OCI-LY1 (cell line): ENCODE measurements around the gene ZNF384.

Source experiments
- H2AFZ ChIP-seq: fragments of 200-600 bp; sonication (generic), shearing (Covaris generic); 2 replicates; pipeline ENCODE4 v1.6.0; 2014; ENCODE audit warnings: antibody characterized with exemption, mild to moderate bottlenecking, low read length
- H3F3A ChIP-seq: fragments of 200-600 bp; sonication (generic), shearing (Covaris generic); 2 replicates; pipeline ENCODE4 v1.6.0; 2014; ENCODE audit warnings: mild to moderate bottlenecking, antibody characterized with exemption, low read length, moderate library complexity; ENCODE audit not compliant: insufficient read depth
- H3K27ac ChIP-seq: fragments of 200-600 bp; sonication (generic); 2 replicates; pipeline ENCODE4 v1.5.1; 2014; ENCODE audit warnings: low read length, mixed run types, mild to moderate bottlenecking, low read depth; ENCODE audit not compliant: poor library complexity, severe bottlenecking
- H3K27me3 ChIP-seq: fragments of 200-600 bp; sonication (generic); 2 replicates; pipeline ENCODE4 v1.6.0; 2014; ENCODE audit warnings: antibody characterized with exemption, mild to moderate bottlenecking, low read length, moderate library complexity; ENCODE audit not compliant: insufficient read depth
- H3K36me3 ChIP-seq: fragments of 200-600 bp; sonication (generic); 2 replicates; pipeline ENCODE4 v1.6.1; 2014; ENCODE audit warnings: mild to moderate bottlenecking, antibody characterized with exemption, low read length, moderate library complexity, mixed read lengths; ENCODE audit not compliant: insufficient read depth
- H3K4me1 ChIP-seq: fragments of 200-600 bp; sonication (generic); 2 replicates; pipeline ENCODE4 v1.5.1; 2014; ENCODE audit warnings: mild to moderate bottlenecking, low read length, moderate library complexity; ENCODE audit not compliant: insufficient read depth, severe bottlenecking
- H3K4me2 ChIP-seq: fragments of 200-600 bp; sonication (generic), shearing (Covaris generic); 2 replicates; pipeline ENCODE4 v1.6.1; 2014; ENCODE audit warnings: low read length
- H3K4me3 ChIP-seq: fragments of 200-600 bp; sonication (generic); 2 replicates; pipeline ENCODE4 v1.5.1; 2014; ENCODE audit warnings: low read length, low read depth, mild to moderate bottlenecking, mixed read lengths; ENCODE audit not compliant: poor library complexity, severe bottlenecking
- H3K79me2 ChIP-seq: fragments of 200-600 bp; shearing (Covaris generic); 2 replicates; pipeline ENCODE4 v1.6.1; 2016; ENCODE audit warnings: mixed run types, low read length, mixed read lengths; ENCODE audit not compliant: insufficient read depth
- H3K9ac ChIP-seq: fragments of 200-600 bp; sonication (generic), shearing (Covaris generic); 2 replicates; pipeline ENCODE4 v1.6.1; 2014; ENCODE audit warnings: mild to moderate bottlenecking, low read length, mixed read lengths
- H3K9me2 ChIP-seq: fragments of 200-600 bp; sonication (generic), shearing (Covaris generic); 2 replicates; pipeline ENCODE4 v1.6.1; 2014; ENCODE audit warnings: low read depth, mild to moderate bottlenecking, low read length, mixed read lengths
- H3K9me3 ChIP-seq: fragments of 200-600 bp; shearing (Covaris generic); 2 replicates; pipeline ENCODE4 v1.6.1; 2014; ENCODE audit warnings: low read length, mixed read lengths
- H4K20me1 ChIP-seq: fragments of 200-600 bp; sonication (generic), shearing (Covaris generic); 2 replicates; pipeline ENCODE4 v1.6.0; 2016; ENCODE audit warnings: mild to moderate bottlenecking, low read length; ENCODE audit not compliant: insufficient read depth
- CTCF ChIP-seq: fragments of 200-600 bp; sonication (generic), shearing (Covaris generic); IDR thresholded peaks from 2 replicates; pipeline ENCODE4 v1.5.1; 2017; ENCODE audit warnings: mild to moderate bottlenecking, antibody characterized with exemption, low read length, moderate library complexity, mixed read lengths
- EZH2 ChIP-seq: fragments of 200-600 bp; sonication (generic), shearing (Covaris generic); IDR thresholded peaks from 2 replicates; pipeline ENCODE4 v1.8.0; 2017; ENCODE audit warnings: borderline replicate concordance, mixed run types, mild to moderate bottlenecking, antibody characterized with exemption, low read length, moderate library complexity, mixed read lengths

ZNF384 gene

GRCh38 chr12:6647083-6647604 is 42.0 kb downstream of the ZNF384 start, which contains the start of gene ACRBP:
Gene ACRBP, minus strand, starts transcription at chr12:6647432. Its CDS starts 66 bp downstream, at chr12:6647366.
- Histone ChIP-seq H3K9me2 (no peaks in the 10 kb centered on the region), H3K4me2 (peak within 1 kb of the TSS; percentile 82), H3K79me2 (no peaks in the 10 kb centered on the region), H3K9ac (peak within 1 kb of the TSS; percentile 77), H3K4me1 (peaks cover 13% of the 10 kb centered on the region), H3K9me3 (peaks cover 33% of the 10 kb centered on the region), H3K4me3 (peak within 1 kb of the TSS; percentile 72), H3K27ac (no peak within 1 kb of the TSS), H3K36me3 (peaks cover 52% of the 10 kb centered on the region), H3F3A (no peaks in the 10 kb centered on the region), H4K20me1 (no peaks in the 10 kb centered on the region), H3K27me3 (no peaks in the 10 kb centered on the region), H2AFZ (no peak within 1 kb of the TSS)
- TF ChIP-seq CTCF = no peak
- no peak for TF ChIP-seq EZH2

GRCh38 chr12:6646276-6647082 is 42.7 kb downstream of the ZNF384 start:
- Histone ChIP-seq H3K4me2 (peak overlapping the region; percentile 82), H3K36me3 (peaks cover 52% of the 10 kb centered on the region)

GRCh38 chr12:6644903-6645302 is 44.3 kb downstream of the ZNF384 start:
- Histone ChIP-seq H3K9me2 (no peaks in the 10 kb centered on the region), H4K20me1 (no peaks in the 10 kb centered on the region), H3K4me1 (peaks cover 13% of the 10 kb centered on the region), H3K4me3 (no peak overlapping the region), H3K36me3 (peaks cover 36% of the 10 kb centered on the region), H2AFZ (no peak overlapping the region), H3K4me2 (no peak overlapping the region), H3K9ac (no peak overlapping the region), H3K9me3 (peaks cover 35% of the 10 kb centered on the region), H3K79me2 (no peaks in the 10 kb centered on the region), H3F3A (no peaks in the 10 kb centered on the region), H3K27ac (no peak overlapping the region), H3K27me3 (no peaks in the 10 kb centered on the region)
- TF ChIP-seq CTCF (no peak), EZH2 (no peak)

More at GRCh38 chr12:6646276-6647082, 42.7 kb downstream of the ZNF384 start:
- H4K20me1 ChIP-seq = no peaks in the 10 kb centered on the region
- H2AFZ ChIP-seq = no peak overlapping the region
- H3K9ac ChIP-seq = peak overlapping the region; percentile 77
- H3K4me1 ChIP-seq = peaks cover 13% of the 10 kb centered on the region
- no peak overlapping the region for H3K27ac ChIP-seq
- H3K79me2 ChIP-seq = no peaks in the 10 kb centered on the region
- no peaks in the 10 kb centered on the region for H3K27me3 ChIP-seq
- H3K4me3 ChIP-seq = peak overlapping the region; percentile 72
- peaks cover 35% of the 10 kb centered on the region for H3K9me3 ChIP-seq
- H3F3A ChIP-seq = no peaks in the 10 kb centered on the region
- TF ChIP-seq CTCF = no peak
- no peak for TF ChIP-seq EZH2
- H3K9me2 ChIP-seq = no peaks in the 10 kb centered on the region
